Trophoblast cell (in vitro differentiated cells and primary cell): ENCODE results near the gene GLG1.

Source experiments
- DNase-seq, 2 donors: peaks; one replicate each; pipeline ENCODE4 v3.0.0-alpha.2; 2016
- H2AFZ ChIP-seq: 2 replicates; pipeline ENCODE4 v1.6.1; 2013; ENCODE audit warnings: low read length, moderate library complexity, mild to moderate bottlenecking; ENCODE audit not compliant: insufficient read depth, poor library complexity
- H2AK5ac ChIP-seq: 2 replicates; pipeline ENCODE4 v1.6.1; 2013; ENCODE audit warnings: mild to moderate bottlenecking, low read length
- H2BK120ac ChIP-seq: 2 replicates; pipeline ENCODE4 v1.6.1; 2013; ENCODE audit warnings: low read length, mild to moderate bottlenecking, moderate library complexity; ENCODE audit not compliant: insufficient read depth, poor library complexity
- H2BK12ac ChIP-seq: 2 replicates; pipeline ENCODE4 v1.6.1; 2013; ENCODE audit warnings: mild to moderate bottlenecking, low read length, moderate library complexity
- H2BK5ac ChIP-seq: 2 replicates; pipeline ENCODE4 v1.6.1; 2013; ENCODE audit warnings: low read length, low read depth, moderate library complexity, mild to moderate bottlenecking; ENCODE audit not compliant: poor library complexity
- H3K14ac ChIP-seq: 2 replicates; pipeline ENCODE4 v1.6.1; 2013; ENCODE audit warnings: mild to moderate bottlenecking, low read length
- H3K18ac ChIP-seq: 2 replicates; pipeline ENCODE4 v1.6.1; 2013; ENCODE audit warnings: mild to moderate bottlenecking, low read length
- H3K23ac ChIP-seq: 2 replicates; pipeline ENCODE4 v1.6.1; 2013; ENCODE audit warnings: low read length
- H3K27ac ChIP-seq: 2 replicates; pipeline ENCODE4 v1.5.1; 2013; ENCODE audit warnings: low read depth, mild to moderate bottlenecking, inconsistent platforms, low read length, moderate library complexity
- H3K27me3 ChIP-seq: 2 replicates; pipeline ENCODE4 v1.6.1; 2013; ENCODE audit warnings: inconsistent platforms, mild to moderate bottlenecking, low read length, moderate library complexity; ENCODE audit not compliant: insufficient read depth
- H3K36me3 ChIP-seq, 2 experiments: 1 replicate in 1 of 2; 2 replicates in 1 of 2; pipeline ENCODE4 v1.6.1; 2013; ENCODE audit warnings: low read length in 2 of 2, mild to moderate bottlenecking in 2 of 2, moderate library complexity in 1 of 2; ENCODE audit not compliant: insufficient read depth in 2 of 2, control insufficient read depth in 1 of 2
- H3K4ac ChIP-seq: 2 replicates; pipeline ENCODE4 v1.6.1; 2013; ENCODE audit warnings: low read depth, mild to moderate bottlenecking, low read length, moderate library complexity
- H3K4me1 ChIP-seq, 2 experiments: 1 replicate in 1 of 2; 2 replicates in 1 of 2; pipeline ENCODE4 v1.6.1; 2013; ENCODE audit warnings: low read length in 2 of 2, mild to moderate bottlenecking in 2 of 2, moderate library complexity in 1 of 2; ENCODE audit not compliant: insufficient read depth in 2 of 2, control insufficient read depth in 1 of 2
- H3K4me2 ChIP-seq: 2 replicates; pipeline ENCODE4 v1.6.1; 2013; ENCODE audit warnings: inconsistent platforms, mild to moderate bottlenecking, low read length, moderate library complexity
- H3K4me3 ChIP-seq: 2 replicates; pipeline ENCODE4 v1.5.1; 2013; ENCODE audit warnings: mild to moderate bottlenecking, low read depth, low read length, inconsistent platforms
- H3K79me1 ChIP-seq: one replicate; pipeline ENCODE4 v1.6.1; 2013; ENCODE audit warnings: low read length
- H3K79me2 ChIP-seq: 2 replicates; pipeline ENCODE4 v1.6.1; 2013; ENCODE audit warnings: low read length, mild to moderate bottlenecking; ENCODE audit not compliant: control insufficient read depth, insufficient read depth, poor library complexity
- H3K9ac ChIP-seq: 2 replicates; pipeline ENCODE4 v1.6.1; 2013; ENCODE audit warnings: mild to moderate bottlenecking, low read length
- H3K9me3 ChIP-seq: 2 replicates; pipeline ENCODE4 v1.6.1; 2013; ENCODE audit warnings: low read depth, mild to moderate bottlenecking, control low read depth, inconsistent platforms, low read length; ENCODE audit not compliant: insufficient read depth
- H4K12ac ChIP-seq: 2 replicates; pipeline ENCODE4 v1.6.1; 2013; ENCODE audit warnings: low read depth, mild to moderate bottlenecking, low read length, moderate library complexity
- H4K8ac ChIP-seq: 2 replicates; pipeline ENCODE4 v1.6.1; 2013; ENCODE audit warnings: low read depth, mild to moderate bottlenecking, low read length, moderate library complexity
- H4K91ac ChIP-seq: one replicate; pipeline ENCODE4 v1.6.1; 2013; ENCODE audit warnings: low read depth, mild to moderate bottlenecking, low read length, moderate library complexity
- WGBS: extraction: QIAGEN DNeasy Blood & Tissue Kit; methylation state at CpG from one replicate; pipeline ENCODE4 v1.1.7; 2013; ENCODE audit warnings: missing lambda C conversion rate; ENCODE audit not compliant: insufficient read length, insufficient coverage; ENCODE audit errors: extremely low coverage; 5-methylcytosine and 5-hydroxymethylcytosine counted together

GLG1 gene

GRCh38 chr16:74567901-74568300 is 39.0 kb downstream of the GLG1 start:
- Histone ChIP-seq H4K91ac (no peak overlapping the region), H3K9ac (no peak overlapping the region), H3K23ac (no peak overlapping the region), H3K27ac (no peak overlapping the region), H3K79me1 (peaks cover 3% of the 10 kb centered on the region), H2AK5ac (no peak overlapping the region), H3K4me1 (peaks cover 2 to 3% of the 10 kb centered on the region in 2 experiments), H3K4me3 (no peak overlapping the region), H2BK120ac (no peak overlapping the region), H3K79me2 (no peaks in the 10 kb centered on the region), H3K36me3 (no peaks in the 10 kb centered on the region), H2BK12ac (no peak overlapping the region), H3K9me3 (no peaks in the 10 kb centered on the region), H4K8ac (no peak overlapping the region), H2BK5ac (no peak overlapping the region), H3K4ac (peak overlapping the region; percentile 9), H4K12ac (no peak overlapping the region), H3K18ac (no peak overlapping the region), H3K14ac (no peak overlapping the region), H3K4me2 (no peak overlapping the region), H3K27me3 (no peaks in the 10 kb centered on the region), H2AFZ (no peak overlapping the region)
- no CpG with 5 or more reads among the region's 2 CpGs for WGBS
- DNase-seq = peak in 1 of 2 donors; percentile 39

GRCh38 chr16:74565378-74565777 is 41.5 kb downstream of the GLG1 start:
- no CpG with 5 or more reads among the region's 5 CpGs for WGBS

GRCh38 chr16:74564451-74564984 is 42.4 kb downstream of the GLG1 start:
- H3K23ac ChIP-seq = no peak overlapping the region
- H3K9ac ChIP-seq = no peak overlapping the region
- H3K4me1 ChIP-seq = peaks cover 2 to 3% of the 10 kb centered on the region in 2 experiments
- no peak overlapping the region for H4K8ac ChIP-seq
- no peak overlapping the region for H4K12ac ChIP-seq
- H3K36me3 ChIP-seq = no peaks in the 10 kb centered on the region
- DNase-seq = no peak
- WGBS = no CpG with 5 or more reads among the region's 1 CpG
- H3K4me2 ChIP-seq = no peak overlapping the region
- H3K9me3 ChIP-seq = no peaks in the 10 kb centered on the region
- H3K14ac ChIP-seq = no peak overlapping the region
- no peak overlapping the region for H2BK12ac ChIP-seq
- H2BK5ac ChIP-seq = no peak overlapping the region
- H3K18ac ChIP-seq = no peak overlapping the region
- no peak overlapping the region for H4K91ac ChIP-seq
- no peak overlapping the region for H2AFZ ChIP-seq
- H2AK5ac ChIP-seq = no peak overlapping the region
- H2BK120ac ChIP-seq = no peak overlapping the region
- H3K27me3 ChIP-seq = no peaks in the 10 kb centered on the region
- peaks cover 2% of the 10 kb centered on the region for H3K79me2 ChIP-seq
- no peak overlapping the region for H3K4ac ChIP-seq
- H3K4me3 ChIP-seq = no peak overlapping the region
- H3K79me1 ChIP-seq = peaks cover 3% of the 10 kb centered on the region
- no peak overlapping the region for H3K27ac ChIP-seq

More at GRCh38 chr16:74565378-74565777, 41.5 kb downstream of the GLG1 start:
- Histone ChIP-seq H2AK5ac (no peak overlapping the region), H2BK120ac (no peak overlapping the region), H3K9ac (no peak overlapping the region), H3K79me1 (peaks cover 3% of the 10 kb centered on the region), H3K4me2 (no peak overlapping the region), H3K79me2 (peaks cover 2% of the 10 kb centered on the region), H3K18ac (no peak overlapping the region), H3K36me3 (no peaks in the 10 kb centered on the region), H4K12ac (no peak overlapping the region), H3K27me3 (no peaks in the 10 kb centered on the region), H3K23ac (no peak overlapping the region), H4K8ac (no peak overlapping the region), H2AFZ (no peak overlapping the region), H3K27ac (no peak overlapping the region), H2BK12ac (no peak overlapping the region), H3K4ac (no peak overlapping the region), H4K91ac (no peak overlapping the region), H3K4me1 (peaks cover 2 to 3% of the 10 kb centered on the region in 2 experiments), H3K14ac (no peak overlapping the region), H2BK5ac (no peak overlapping the region), H3K4me3 (no peak overlapping the region), H3K9me3 (no peaks in the 10 kb centered on the region)
- no peak for DNase-seq

- no peak overlapping the region for H2BK120ac ChIP-seq
- no peak overlapping the region for H2AFZ ChIP-seq
- H3K18ac ChIP-seq = no peak overlapping the region
- no peak overlapping the region for H3K27ac ChIP-seq
- no peak overlapping the region for H2BK12ac ChIP-seq
- H3K27me3 ChIP-seq = no peaks in the 10 kb centered on the region
- no peaks in the 10 kb centered on the region for H3K9me3 ChIP-seq
- no peak overlapping the region for H4K91ac ChIP-seq
- H3K14ac ChIP-seq = no peak overlapping the region
- H3K79me2 ChIP-seq = peaks cover 2% of the 10 kb centered on the region
- H4K12ac ChIP-seq = no peak overlapping the region
- H3K36me3 ChIP-seq = no peaks in the 10 kb centered on the region
- H3K4me3 ChIP-seq = no peak overlapping the region
- H3K23ac ChIP-seq = no peak overlapping the region
- no peak overlapping the region for H3K4me2 ChIP-seq
- peaks cover 2 to 3% of the 10 kb centered on the region in 2 experiments for H3K4me1 ChIP-seq
- peaks cover 3% of the 10 kb centered on the region for H3K79me1 ChIP-seq
- no peak overlapping the region for H3K9ac ChIP-seq
- H2BK5ac ChIP-seq = no peak overlapping the region
- no peak overlapping the region for H4K8ac ChIP-seq
- DNase-seq = peak; percentile 96 to 98
- WGBS = no CpG with 5 or more reads among the region's 7 CpGs
- no peak overlapping the region for H3K4ac ChIP-seq
- H2AK5ac ChIP-seq = no peak overlapping the region
Measured at GRCh38 chr16:74563828-74564263, 43.1 kb downstream of the GLG1 start.
